KBM-7 (cell line): ENCODE data around the gene FRMPD4.

Source experiments
- DNase-seq: peaks from one replicate; pipeline ENCODE4 v3.0.0-alpha.2; 2015
- in situ Hi-C: fragments of 300-500 bp; cut with MboI; formaldehyde crosslinking; loops from 2 replicates; pipeline ENCODE4 v1.14.3; 2020; ENCODE audit warnings: low sequenced_read_pairs, low pct_unique_long_range_greater_than_20kb, mixed read lengths

Gene FRMPD4

GRCh38 chrX:12339921-12340320, 201.6 kb downstream of the FRMPD4 start:
- DNase-seq = no peak
- in situ Hi-C loops = no loop called here

DNA sequence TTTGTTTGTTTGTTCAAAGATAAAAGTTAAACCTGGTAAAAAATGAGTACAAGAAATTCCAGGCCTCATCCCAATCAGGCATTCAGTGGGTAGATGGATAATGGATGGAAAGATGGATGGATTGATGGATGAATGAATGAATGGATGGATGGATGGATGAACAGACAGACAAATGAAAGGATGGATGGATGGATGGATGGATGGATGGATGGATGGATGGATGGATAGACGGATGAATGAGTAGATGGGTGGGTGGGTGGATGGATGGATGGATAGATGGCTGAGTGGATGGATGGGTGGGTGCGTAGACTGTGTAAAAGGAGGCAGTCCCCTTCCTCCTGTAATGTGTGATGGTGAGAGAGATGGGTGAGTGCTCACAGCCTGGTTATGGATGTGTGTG, 206.7 kb downstream of the FRMPD4 start:
- in situ Hi-C loops = no loop called here
- DNase-seq = no peak

DNA sequence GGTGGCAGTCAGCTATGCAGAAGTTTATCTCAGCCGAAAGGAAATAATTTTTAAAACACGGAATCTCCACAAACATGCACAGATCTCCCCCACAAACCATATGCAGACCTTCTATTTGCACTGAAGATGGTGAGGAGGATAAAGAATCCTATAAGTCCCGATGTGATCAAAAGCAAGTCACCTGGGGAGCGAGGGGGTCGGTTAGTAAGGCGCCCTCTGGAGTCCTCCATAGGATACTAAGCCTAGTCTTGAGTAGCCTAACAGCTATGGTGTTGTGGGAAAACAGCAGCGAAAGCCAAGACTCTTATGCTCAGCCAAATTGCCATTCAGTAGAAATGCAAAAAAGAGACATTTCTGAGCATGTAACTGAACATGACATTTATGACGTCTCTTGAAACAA, 210.9 kb downstream of the FRMPD4 start:
- in situ Hi-C loops = no loop called here
- no peak for DNase-seq

DNA sequence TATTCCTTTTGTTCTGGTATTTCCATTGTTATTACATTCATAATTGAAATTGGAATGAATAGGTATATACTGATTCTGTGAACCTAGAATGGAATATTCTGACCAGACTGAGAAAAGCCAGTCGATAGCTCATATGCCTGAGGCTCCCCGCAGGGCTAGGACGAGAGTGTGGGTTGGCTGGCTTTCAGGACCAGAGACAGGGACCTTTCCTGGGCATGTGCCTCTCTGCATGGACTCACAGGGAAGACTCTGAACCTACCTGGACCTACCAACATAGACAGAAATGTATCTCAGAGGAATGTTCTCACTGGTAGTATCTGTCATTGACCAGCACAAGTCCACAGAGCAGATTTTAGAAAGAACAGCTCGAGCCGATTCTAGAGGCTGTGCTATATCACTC, 214.6 kb downstream of the FRMPD4 start:
- no peak for DNase-seq
- in situ Hi-C loops = no loop called here

DNA sequence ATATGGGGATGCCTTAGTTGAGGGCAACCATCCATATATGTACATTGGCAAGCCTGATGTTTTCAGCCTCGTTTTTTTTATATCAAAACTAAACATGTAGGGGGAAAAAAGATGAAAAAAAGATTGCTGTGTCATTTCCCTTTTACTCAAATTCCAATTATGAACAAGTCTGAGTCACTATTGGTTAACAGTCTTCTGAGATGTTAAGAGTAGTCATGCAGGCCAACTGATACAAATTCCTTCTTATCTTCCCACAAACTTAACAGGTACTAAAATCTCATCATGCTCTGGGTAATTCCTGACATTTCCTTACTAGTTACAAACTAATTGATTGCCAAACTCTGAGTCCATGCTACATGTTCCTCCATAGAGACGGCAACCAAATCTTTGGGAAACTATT, 222.1 kb downstream of the FRMPD4 start:
- DNase-seq = no peak
- in situ Hi-C loops = no loop called here

DNA sequence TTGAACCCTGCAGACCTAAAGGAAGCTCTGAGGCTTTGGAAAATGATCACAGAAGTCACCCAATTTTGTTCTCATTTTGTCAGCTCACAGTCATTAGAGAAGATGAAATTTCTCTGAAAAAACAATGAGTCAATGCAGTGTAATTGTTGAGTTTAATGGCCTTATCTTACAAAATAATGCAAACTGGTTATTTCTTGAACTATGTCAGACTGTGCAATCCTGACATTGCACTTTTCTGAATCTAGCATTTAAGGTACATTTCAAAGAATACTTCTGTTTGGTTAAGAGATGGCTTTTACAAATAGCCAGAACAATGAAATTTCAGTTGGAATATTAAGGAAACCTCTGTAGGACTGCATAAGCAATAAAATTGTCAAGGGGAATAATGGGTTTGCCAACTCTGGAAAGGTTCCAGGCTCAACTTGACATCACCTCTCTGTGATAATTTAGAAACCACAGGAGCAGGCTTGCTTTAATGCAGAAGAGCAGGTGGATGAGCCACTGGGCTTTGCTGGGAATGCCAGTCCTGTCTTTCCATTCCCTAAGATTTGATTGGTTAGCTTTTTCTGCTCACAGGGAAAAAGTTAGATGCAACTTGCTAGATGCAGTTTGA, 222.8 kb downstream of the FRMPD4 start:
- in situ Hi-C loops = no loop called here
- no peak for DNase-seq

GRCh38 chrX:12363216-12363615, 224.9 kb downstream of the FRMPD4 start:
- in situ Hi-C loops = no loop called here
- DNase-seq = no peak

- DNase-seq = no peak
- in situ Hi-C loops = no loop called here
Observed at GRCh38 chrX:12366440-12366839, 228.2 kb downstream of the FRMPD4 start.

GRCh38 chrX:12367254-12367653, 229.0 kb downstream of the FRMPD4 start:
- DNase-seq = no peak
- in situ Hi-C loops = no loop called here

DNA sequence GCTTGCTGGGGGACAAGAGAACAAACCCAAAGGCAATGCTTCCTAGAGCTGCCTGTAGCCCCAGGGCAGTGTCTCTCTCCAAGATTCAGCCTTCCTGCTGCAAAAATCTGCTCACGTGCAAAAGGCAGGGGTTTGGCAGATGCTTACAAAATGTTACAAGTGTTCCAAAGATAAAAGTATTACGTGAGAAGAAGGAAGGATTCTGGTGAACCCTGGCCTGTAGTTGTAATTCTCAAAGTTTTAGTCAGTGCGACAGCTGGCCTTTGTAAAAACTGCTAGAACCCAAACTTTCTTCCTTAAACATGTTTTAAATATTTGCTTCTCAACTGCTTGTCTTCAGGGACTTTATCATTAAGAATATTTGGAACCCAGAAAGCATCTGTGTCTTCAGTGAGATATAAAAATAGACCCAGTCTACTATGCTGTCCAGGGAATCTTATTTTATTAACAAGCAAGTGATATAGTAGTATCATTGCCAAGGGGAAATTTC, 232.3 kb downstream of the FRMPD4 start:
- no peak for DNase-seq
- in situ Hi-C loops = no loop called here

GRCh38 chrX:12372111-12372510, 233.8 kb downstream of the FRMPD4 start:
- in situ Hi-C loops = no loop called here
- no peak for DNase-seq

DNA sequence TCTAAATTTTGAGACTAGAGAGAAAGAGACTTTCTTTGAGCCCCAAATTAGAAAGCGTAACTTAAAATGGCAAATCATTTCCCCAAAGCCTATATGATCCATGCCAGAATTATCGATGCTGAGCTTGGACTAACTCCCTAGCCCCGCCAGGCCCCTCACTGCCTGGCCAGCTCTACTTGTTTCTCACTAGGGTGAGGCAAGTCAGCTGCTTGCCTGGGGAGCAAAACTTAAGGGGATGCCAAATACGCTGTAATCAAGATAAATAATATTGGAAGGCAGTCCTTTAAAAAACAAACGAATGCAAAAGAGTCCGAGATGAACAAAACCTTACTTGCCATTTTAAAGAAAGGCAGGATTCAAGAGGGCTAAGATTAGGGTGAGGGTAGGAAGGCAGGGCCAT, 236.0 kb downstream of the FRMPD4 start:
- in situ Hi-C loops = no loop called here
- DNase-seq = no peak

- in situ Hi-C loops = no loop called here
- no peak for DNase-seq
Observed at GRCh38 chrX:12378253-12378652, 240.0 kb downstream of the FRMPD4 start.

- no peak for DNase-seq
- in situ Hi-C loops = no loop called here
Observed at GRCh38 chrX:12378706-12379105, 240.4 kb downstream of the FRMPD4 start.

GRCh38 chrX:12379671-12380070, 241.4 kb downstream of the FRMPD4 start:
- no peak for DNase-seq
- in situ Hi-C loops = no loop called here

DNA sequence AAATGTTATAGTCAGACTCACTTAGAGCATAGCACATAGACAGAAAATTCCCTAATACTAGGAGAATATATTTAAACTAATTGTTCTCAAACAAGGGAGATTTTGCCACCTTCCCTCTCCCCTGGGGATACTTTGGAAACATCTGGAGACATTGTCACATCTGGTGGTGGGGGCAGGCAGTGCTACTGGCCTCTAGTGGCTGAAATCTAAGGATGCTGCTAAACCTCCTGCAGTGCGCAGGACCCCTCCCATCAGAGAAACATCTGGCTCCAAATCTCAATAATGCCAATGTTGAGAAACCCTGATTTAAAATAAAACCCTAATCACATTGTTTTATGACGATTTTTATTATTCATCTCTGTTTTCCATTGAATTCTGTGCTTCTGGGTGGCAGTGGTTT, 244.9 kb downstream of the FRMPD4 start:
- no peak for DNase-seq
- in situ Hi-C loops = no loop called here

GRCh38 chrX:12390301-12390700, 252.0 kb downstream of the FRMPD4 start:
- no peak for DNase-seq
- in situ Hi-C loops = no loop called here

DNA sequence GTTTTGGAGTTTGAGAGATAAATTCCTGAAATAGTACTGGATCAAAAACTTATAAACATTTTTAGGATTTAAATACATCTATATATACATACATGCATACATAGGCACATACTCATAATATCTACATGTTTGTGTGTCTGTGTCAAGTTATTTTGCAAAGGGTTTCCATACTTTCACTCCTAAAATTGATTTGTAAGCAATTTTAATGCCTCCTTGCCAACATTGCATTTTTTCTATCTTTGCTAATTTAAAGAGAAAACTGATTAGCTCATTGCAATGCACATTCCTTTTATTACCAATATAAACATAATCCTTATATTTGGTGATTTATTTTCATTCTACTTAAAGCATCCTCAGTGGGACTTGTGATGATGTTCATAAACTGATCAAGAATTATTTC, 258.3 kb downstream of the FRMPD4 start:
- no peak for DNase-seq
- in situ Hi-C loops = no loop called here

DNA sequence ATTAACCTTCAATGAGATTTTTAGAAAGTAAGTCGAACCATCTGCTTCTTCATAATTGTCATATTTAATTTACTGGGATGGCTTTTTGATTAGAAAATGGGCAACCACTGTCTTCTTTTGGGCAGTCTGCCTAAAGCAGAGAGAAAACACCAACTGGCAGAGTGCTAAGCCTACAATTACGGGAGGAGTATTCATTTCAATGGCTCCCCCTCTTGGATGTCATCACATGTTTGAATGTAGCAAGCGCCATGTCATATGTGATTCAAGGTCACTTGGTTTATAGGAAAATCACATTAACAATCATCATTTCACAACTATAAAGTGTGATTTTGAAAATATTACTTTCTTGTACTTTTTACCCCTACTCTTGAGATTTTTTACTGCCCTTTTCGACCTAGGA, 261.9 kb downstream of the FRMPD4 start:
- in situ Hi-C loops = no loop called here
- no peak for DNase-seq

DNA sequence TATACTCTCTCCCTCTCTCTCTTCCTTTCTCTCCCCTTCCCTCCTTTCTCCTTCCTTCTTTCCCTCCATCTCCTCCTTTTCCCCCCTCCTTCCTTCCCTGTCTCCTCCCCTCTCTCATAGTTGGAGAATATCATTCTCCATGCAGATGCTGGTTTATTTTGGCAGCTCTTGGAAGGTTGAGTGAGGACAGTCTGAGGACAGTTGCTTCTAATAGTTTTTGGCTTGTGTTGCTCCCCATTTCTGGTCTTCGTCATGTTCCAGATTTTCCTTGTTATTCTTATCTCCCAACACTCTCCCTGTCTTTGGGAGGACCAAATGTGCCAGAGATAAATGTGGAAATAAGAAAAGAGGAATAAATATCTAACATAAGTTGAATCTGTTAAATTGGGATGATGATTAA, 263.0 kb downstream of the FRMPD4 start:
- in situ Hi-C loops = no loop called here
- no peak for DNase-seq

GRCh38 chrX:12403474-12404082, 265.3 kb downstream of the FRMPD4 start:
- no peak for DNase-seq
- in situ Hi-C loops = no loop called here
